HG03558 (cell line): ENCODE data around the gene FBXL13.
"Not testable (repeated sequence)": the region's sequence is repeated elsewhere in the genome, so short reads cannot be mapped to it uniquely, and the experiment has no call there.

Source experiments
- ATAC-seq: cut with Tn5 transposase; IDR thresholded peaks from one replicate; pipeline ENCODE4 v1.9.1; 2021; ENCODE audit warnings: moderate number of reproducible peaks; ENCODE audit not compliant: unreplicated experiment; ENCODE audit errors: extremely low read depth

FBXL13 gene

DNA sequence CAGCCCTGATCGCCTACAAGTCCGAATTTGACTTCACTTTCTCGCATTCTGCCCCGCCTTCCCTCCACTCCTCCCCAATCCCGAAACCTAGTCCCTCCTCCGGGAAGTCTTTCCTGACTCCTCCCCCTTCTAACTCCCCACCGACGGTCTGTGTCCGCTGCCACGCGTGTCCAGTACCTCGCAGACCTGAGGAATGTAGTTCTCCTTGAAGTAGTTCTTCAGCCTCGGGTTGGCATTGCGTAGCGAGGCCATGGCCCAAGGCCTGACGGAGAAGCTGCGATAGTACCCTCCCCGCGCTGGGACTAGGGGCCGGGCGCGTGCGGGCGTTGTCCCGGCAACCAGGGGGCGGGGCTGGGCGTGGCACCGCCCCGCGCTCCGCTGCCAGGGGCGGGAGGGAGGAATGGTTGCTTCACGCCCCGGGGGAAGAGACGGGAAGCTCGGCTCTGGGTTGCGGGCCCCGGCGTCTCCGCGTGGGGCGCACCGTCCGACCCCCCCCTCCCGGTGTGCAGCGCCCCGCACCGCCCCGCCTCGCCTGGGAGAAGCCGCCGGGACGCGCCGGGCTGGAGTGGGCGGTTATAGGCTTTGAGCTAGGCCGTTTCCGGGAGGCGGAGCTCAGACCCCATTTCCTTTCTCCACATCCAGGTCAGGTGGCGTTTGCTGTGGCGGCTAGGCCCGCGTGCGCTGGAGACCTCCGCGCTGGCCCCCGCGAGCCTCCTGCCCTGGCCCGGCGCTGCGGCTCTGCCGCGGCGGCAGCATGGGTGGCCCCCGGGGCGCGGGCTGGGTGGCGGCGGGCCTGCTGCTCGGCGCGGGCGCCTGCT is at the start of gene FBXL13, which contains the start of gene ARMC10:
TSS of gene FBXL13 (minus strand) at position 278 of the 818 bp plus-strand sequence.
TSS of gene ARMC10 (plus strand) at position 622 of the 818 bp plus-strand sequence. CDS start at position 755, 133 bp downstream.
- ATAC-seq: peak; percentile 82

DNA sequence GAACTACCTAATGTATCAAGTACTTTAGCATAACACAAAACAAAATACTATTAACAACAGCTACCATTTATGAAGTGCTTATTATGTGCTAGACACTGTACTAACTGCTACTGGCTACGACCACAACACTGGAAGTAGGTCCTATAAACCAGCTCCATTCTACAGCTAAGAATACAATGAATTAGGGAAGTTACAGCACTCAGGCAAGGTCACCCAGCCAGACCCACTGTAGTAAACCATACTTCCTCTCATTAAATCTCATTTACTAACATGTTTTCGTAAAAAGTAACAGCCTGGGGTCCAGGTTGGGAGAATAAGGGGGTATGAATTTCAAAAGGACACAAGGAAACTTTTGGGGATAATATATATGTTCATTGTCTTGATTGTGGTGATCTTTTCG is 48.9 kb upstream of the FBXL13 start:
- ATAC-seq: no peak

- no peak for ATAC-seq
These were observed 47.0 kb upstream of the FBXL13 start for GRCh38 chr7:103121641-103122040.

GRCh38 chr7:103120362-103120761 is 45.8 kb upstream of the FBXL13 start:
- no peak for ATAC-seq

DNA sequence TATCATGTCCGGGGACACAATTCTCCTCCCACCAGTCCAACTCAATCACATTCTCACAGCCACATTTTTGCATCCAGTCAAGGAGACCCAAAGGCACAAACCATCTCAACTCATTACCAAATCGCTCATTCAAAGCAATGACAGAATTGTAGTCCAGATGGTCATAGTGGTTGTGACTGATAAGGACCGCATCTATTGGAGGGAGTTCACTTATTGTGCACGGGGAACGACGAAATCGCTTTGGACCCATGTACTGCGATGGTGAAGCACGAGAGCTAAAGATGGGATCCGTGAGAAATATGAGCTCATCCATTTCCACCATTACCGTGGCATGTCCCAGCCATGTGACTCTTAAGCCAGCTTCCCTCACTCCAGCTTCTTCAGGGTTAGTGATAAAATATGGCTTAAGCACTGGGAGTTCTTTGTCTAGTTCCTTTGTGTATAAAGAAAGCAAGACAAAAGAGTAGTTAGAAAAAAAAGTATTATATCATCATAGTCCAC is 45.2 kb upstream of the FBXL13 start:
- no peak for ATAC-seq

GRCh38 chr7:103117465-103117864 is 42.9 kb upstream of the FBXL13 start:
- no peak for ATAC-seq

GRCh38 chr7:103116991-103117390 is 42.4 kb upstream of the FBXL13 start:
- ATAC-seq: no peak

GRCh38 chr7:103116511-103116910 is 41.9 kb upstream of the FBXL13 start:
- ATAC-seq: no peak

DNA sequence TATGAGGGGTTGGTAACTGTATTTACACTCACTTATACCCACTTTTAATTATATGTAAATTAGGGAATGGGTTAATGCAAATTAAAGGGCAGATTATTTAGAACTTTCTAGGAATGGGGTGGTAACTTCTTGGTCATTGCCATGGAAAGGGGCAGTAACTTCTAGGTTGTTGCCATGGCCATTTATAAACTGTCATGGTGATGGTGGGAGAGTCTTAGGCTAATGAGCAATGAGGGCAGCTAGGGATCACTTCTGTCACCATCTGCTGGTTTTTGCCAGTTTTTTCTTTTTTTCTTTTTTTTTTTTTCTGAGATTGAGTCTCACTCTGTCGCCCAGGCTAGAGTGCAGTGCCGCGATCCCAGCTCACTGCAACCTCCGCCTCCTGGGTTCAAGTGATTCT is 41.2 kb upstream of the FBXL13 start:
- ATAC-seq: no peak

- no peak for ATAC-seq
These were observed 40.0 kb upstream of the FBXL13 start for GRCh38 chr7:103114576-103115008.

DNA sequence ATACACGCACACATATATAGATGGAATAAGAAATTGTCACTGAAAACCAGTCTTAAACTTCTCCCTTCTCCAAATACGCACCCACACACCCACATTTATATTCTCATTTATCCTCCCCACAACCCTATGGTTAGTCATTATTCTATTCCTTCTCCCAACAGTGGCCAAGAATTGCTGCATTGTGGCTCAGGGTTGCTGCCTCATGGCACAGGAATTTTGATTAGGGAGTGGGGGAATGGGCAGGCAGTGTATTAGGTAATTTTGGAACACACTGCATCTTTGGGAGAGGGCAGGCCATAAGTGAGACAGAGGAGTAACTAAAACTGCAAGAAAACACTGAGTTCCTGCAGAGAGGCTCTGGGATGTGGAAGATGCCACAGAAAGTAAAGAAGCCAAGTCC is 38.6 kb upstream of the FBXL13 start:
- no peak for ATAC-seq

- not testable (repeated sequence) for ATAC-seq
These were observed 32.1 kb upstream of the FBXL13 start for GRCh38 chr7:103106703-103107070.

GRCh38 chr7:103106005-103106702 is 31.6 kb upstream of the FBXL13 start:
- no peak for ATAC-seq

DNA sequence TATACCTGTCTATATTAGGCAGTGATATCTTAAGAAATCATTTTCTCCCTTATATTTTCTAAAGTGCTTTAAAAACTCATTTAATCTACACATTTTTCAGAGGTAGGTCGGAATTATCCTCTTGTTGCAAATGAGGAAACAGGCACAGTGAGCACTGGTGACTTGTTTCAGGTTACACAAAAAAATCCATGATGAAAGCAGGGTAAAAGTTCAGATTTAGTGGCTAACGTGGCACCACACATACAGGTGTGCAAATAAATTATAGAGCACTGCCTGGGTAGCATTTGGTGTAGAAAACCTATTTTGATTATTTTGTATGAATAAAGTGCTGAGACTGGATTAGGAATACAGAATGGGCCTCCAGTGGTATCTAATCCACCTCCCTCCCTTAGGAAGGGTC is 26.9 kb upstream of the FBXL13 start:
- ATAC-seq: no peak

- no peak for ATAC-seq
These were observed 25.8 kb upstream of the FBXL13 start for GRCh38 chr7:103100348-103100747.

DNA sequence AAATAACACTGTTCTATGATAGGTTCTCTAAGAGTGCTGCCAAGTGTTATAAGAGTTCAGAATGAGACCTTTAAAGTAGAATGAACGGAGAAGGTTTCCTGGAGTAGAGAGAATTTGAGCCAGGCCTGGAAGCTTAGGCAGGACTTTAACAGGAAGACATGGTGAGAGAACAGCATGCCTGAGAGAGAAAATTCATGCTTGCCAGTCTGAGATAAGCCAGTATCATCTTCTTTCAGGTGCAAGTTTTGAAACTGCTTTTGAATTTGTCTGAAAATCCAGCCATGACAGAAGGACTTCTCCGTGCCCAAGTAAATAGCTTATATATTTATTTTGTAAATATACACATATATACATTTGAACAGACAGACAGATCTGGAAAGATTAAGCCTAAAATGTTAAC is 22.4 kb upstream of the FBXL13 start:
- no peak for ATAC-seq

DNA sequence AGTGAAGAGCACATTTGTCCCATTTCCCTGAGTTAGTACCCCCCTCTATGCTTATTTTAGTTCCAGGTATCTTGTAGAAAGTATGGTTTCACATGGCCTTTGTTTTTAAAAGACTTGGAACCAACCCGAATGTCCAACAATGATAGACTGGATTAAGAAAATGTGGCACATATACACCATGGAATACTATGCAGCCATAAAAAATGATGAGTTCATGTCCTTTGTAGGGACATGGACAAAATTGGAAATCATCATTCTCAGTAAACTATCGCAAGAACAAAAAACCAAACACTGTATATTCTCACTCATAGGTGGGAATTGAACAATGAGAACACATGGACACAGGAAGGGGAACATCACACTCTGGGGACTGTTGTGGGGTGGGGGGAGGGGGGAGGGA is 21.0 kb upstream of the FBXL13 start:
- not testable (repeated sequence) for ATAC-seq

GRCh38 chr7:103094102-103094501 is 19.5 kb upstream of the FBXL13 start:
- no peak for ATAC-seq

DNA sequence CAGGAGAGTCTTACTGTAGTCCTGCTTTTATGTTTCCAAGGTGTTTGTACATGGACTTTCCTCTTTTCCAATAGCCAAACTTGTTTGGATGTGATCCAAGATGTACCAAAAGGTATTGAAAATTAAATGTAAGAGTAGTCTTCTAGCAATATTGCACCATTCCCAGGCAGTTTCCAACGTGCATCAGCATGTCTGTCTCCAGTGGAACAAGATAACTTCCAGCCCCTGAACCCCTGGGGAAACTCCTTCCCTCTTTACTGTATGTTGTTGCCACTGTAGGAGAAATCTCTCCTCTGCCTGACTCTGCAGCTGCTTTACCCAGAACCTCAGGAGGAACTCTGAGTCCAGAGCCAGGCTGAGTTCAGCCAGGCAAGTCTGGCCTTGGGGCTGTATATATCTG is 18.8 kb upstream of the FBXL13 start:
- no peak for ATAC-seq

GRCh38 chr7:103092321-103092720 is 17.7 kb upstream of the FBXL13 start:
- ATAC-seq: not testable (repeated sequence)

DNA sequence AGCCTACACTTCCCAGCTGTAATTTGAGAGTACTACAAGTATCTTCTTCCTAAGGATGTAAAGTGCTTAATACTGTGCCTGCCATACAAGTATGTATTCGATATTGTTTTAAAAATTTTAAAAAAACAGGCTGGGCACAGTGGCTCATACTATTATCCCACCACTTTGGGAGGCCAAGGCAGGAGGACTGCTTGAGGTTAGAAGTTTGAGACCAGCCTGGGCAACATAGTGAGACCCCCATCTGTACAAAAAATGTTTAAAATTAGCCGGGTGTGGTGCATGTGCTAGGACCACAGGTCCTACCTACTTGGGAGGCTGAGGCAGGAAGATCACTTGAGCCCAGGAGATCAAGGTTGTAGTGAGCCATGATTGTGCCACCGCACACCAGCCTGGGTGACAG is 8.6 kb upstream of the FBXL13 start:
- ATAC-seq: no peak
